Spleen (tissue), 7 donors: ENCODE data around the gene FBXO15.

Source experiments
- CTCF ChIP-seq, 11 experiments: fragments of 200-600 bp in 7 of 11; fragments of 450-650 bp in 4 of 11; sonication (generic) in 4 of 11; IDR thresholded peaks in 8 of 11; conservative IDR thresholded peaks in 3 of 11; 1 replicate in 7 of 11; 2 replicates in 4 of 11; pipeline versions ENCODE4 v1.4.0 to v1.8.0; 2016 to 2021; ENCODE audit warnings: antibody characterized with exemption in 11 of 11, inconsistent platforms in 4 of 11, mild to moderate bottlenecking in 1 of 11
- POLR2AphosphoS5 ChIP-seq, 3 donors: sonication (generic); formaldehyde crosslinking; IDR thresholded peaks; one replicate each; pipeline ENCODE4 v1.5.1; 2017; ENCODE audit warnings: antibody characterized with exemption in 3 of 3
- donor health status: DM: no; HTN: no; CAD: no; lungs with moderate emphysema.
- donor health status: DM: no; HTN: no; CAD: no.
- donor health status: DM: no; HTN: no; CAD: no.

- no peak for TF ChIP-seq CTCF (IDR thresholded peaks at IDR 0.05 in 8 of 11, conservative IDR thresholded peaks at IDR 0.05 in 3 of 11)
- TF ChIP-seq POLR2AphosphoS5 (IDR thresholded peaks at IDR 0.05) = no peak
These were observed 24.4 kb downstream of the FBXO15 start for GRCh38 chr18:74123200-74123599.
